Measurements from ENCODE around the gene FZD2.
"Not testable (repeated sequence)": the region's sequence is repeated elsewhere in the genome, so short reads cannot be mapped to it uniquely, and the experiment has no call there.

FZD2 gene

DNA sequence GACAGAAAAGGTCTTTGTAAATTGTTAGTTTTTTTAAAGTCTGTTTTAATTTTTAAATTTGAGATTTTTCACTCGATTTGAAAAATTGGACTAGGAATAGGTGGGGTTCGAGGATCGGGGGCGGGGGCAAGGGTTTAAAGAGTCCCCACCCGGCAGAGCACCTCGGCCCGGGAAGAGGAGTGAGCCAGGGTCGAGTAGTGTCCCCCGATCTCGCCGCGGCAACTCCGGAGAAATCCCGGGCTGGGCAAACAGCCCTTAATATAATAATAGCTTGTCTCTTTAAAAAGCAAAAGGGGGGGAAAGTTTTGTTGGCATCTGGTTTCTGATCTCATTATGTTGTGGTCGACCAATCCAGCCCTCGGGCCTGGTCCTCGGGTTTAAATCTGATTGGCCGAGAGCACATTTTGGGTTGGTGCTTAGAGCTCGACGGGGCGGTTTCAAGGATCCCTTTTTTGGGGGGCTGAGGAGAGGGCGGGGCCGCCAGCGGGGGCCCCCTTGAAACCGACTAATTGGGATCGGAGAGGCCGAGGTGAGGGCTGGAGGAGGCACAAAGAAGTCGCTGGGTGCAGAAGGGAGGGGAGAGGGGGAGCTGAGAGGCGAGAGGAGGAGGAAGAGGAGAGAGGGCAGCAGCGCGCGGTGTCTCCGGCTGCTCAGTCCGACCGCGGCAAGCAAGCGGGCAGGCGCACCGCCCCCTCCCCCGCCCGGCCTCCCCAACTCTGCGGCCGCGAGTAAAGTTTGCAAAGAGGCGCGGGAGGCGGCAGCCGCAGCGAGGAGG, at the start of gene FZD2:
Gene FZD2, plus strand, starts transcription at position 653 of the 775 bp plus-strand sequence. CDS start 205 bp downstream, outside the sequence.
- H3K4me3 ChIP-seq: peak within 1 kb of the TSS; percentile 85
- TF ChIP-seq, protein P1, sequence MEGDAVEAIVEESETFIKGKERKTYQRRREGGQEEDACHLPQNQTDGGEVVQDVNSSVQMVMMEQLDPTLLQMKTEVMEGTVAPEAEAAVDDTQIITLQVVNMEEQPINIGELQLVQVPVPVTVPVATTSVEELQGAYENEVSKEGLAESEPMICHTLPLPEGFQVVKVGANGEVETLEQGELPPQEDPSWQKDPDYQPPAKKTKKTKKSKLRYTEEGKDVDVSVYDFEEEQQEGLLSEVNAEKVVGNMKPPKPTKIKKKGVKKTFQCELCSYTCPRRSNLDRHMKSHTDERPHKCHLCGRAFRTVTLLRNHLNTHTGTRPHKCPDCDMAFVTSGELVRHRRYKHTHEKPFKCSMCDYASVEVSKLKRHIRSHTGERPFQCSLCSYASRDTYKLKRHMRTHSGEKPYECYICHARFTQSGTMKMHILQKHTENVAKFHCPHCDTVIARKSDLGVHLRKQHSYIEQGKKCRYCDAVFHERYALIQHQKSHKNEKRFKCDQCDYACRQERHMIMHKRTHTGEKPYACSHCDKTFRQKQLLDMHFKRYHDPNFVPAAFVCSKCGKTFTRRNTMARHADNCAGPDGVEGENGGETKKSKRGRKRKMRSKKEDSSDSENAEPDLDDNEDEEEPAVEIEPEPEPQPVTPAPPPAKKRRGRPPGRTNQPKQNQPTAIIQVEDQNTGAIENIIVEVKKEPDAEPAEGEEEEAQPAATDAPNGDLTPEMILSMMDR (IDR thresholded peaks at IDR 0.05): no peak
- peak; percentile 93 for DNase-seq (ENCODE audit: low spot score)
- H3K27ac ChIP-seq: peak within 1 kb of the TSS; percentile 61 to 91

DNA sequence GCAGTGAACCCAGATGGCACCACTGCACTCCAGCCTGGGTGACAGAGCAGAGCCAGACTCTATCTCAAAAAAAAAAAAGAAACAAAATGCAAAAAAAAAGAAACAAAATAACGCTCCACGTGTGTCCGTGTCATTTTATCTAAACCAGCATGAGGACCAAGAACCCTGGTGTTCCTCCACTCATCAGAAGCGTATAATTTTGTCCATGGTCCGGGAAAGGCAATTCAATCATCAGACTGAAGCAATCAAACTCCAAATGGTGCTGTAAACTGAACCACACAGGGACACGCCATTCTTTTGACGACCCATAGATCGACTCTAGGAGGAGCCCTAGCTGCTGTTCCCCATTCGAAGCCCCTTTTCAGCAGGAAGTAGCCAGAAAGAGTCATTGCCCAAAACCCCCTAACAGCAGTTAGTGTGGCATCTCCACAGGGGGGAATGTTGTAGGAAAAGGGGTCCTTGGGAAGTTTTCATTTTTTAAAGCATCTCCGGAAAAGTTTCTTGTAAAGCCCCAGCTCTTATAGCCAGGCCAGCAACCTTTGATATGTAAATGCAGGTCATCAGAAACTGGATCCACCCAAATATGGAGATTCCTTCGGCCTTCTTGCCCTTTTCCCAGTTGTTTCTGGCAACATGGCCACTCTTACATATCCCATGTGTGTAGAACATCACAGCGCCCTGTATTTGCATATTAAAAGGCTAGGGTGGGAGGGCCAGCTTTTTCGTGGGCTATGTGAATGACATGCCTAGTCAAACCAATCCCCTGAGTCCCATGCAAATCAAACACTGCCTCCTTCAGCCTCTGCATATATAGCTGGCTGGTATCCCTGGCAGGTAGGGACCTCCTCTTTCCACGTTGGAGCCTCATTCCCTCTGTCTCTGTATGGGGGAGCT, 45.8 kb upstream of the FZD2 start:
- not testable (repeated sequence) for DNase-seq (ENCODE audit: low spot score)

DNA sequence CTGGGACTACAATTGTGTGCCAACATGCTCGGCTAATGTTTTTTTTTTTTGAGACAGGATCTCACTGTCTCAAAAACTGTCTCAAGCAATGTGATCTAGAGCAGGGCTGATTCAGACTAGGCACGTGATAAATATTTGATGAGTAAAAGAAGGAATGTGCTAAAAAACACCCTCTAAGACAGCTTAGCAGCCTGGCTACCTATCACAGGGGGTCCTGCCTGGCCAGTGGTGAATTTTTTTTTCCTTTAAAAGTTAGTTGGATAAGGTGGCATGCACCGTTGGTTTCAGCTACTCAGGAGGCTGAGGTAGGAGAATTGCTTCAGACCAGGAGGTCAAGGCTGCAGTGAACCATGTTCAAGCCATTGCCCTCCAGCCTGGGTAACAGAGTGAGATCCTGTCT, 39.3 kb upstream of the FZD2 start:
- DNase-seq (ENCODE audit: low spot score): no peak
- TF ChIP-seq, protein P1 (IDR thresholded peaks at IDR 0.05): no peak
- Histone ChIP-seq H3K4me3 (no peak overlapping the region), H3K27ac (no peak overlapping the region)

More for the DNA sequence above, 45.8 kb upstream of the FZD2 start:
- not testable (repeated sequence) for H3K27ac ChIP-seq, H3K4me3 ChIP-seq

DNA sequence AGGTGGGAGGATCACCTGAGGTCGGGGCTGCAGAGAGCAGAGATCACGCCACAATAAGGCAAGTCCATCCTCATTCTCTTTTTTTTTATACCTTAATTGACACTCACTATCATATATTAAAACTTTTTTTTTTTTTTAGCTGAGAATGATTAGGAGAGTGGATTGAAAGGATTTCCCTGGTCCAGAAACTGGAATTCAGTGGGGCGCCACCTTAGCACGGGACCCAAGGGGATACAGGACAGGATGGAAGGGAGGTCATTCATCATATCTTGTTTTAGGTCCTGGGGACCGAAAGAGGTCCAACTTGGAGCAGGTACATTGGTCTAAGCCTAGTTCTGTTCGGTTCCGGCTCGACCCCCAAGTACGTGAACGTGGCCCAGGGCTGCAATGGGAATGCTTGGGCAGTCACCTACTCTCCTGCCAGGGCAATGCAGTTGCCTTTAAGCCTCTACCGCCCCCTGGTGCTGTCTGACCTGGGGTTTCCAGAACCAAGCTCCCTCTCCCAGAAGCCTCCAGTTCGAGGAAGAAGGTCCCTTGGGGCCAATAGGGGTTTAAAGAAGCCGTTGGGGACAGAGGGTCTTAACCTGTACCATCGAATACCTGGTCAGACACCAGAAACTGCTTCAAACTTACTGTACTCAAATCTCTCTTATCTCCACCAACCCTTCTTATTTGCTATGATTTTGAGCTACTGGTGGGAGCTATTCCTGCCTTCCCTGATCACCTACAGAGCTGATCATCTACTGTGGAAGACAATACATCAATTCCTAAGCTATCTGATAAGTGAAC, 34.2 kb upstream of the FZD2 start:
- TF ChIP-seq, protein P1 (IDR thresholded peaks at IDR 0.05): peak; percentile 18
- no peak for DNase-seq (ENCODE audit: low spot score)
- H3K27ac ChIP-seq: no peak overlapping the region
- H3K4me3 ChIP-seq: no peak overlapping the region

DNA sequence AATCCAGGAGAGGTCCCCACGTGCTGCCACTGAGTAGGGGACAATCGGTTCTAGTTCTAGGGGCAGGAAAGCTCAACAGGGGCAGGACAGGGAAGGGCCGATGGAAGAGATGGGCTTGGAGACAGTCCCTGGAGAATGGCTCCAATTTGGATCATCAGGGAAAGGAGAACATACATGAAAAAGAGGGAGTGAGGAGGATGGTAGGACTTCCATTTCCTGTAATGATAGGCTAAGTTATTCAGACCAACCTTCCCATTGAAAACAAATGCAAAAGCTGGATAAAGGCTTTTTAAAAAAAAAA, 33.7 kb upstream of the FZD2 start:
- no peak for DNase-seq (ENCODE audit: low spot score)
- no peak overlapping the region for H3K27ac ChIP-seq
- H3K4me3 ChIP-seq: no peak overlapping the region
- TF ChIP-seq, protein P1 (IDR thresholded peaks at IDR 0.05): no peak

DNA sequence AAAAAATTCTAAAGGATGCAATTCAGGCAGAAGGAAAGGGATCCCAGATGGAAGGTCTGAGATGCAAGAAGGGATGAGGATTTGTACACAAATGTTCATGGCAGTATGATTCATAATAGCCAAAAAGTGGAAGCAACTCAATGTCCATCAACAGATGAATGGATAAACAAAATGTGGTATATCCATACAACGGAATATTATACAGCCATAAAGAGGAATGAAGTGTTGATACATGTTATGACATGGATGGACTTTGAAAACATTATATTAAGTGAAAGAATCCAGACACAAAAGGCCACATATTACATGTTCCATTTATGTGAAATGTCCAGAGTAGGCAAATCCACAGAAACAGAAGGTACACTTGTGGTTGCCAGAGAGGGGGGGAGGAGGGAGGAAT, 30.2 kb upstream of the FZD2 start:
- Histone ChIP-seq H3K27ac (no peak overlapping the region), H3K4me3 (no peak overlapping the region)
- DNase-seq (ENCODE audit: low spot score): no peak
- TF ChIP-seq, protein P1 (IDR thresholded peaks at IDR 0.05): no peak

DNA sequence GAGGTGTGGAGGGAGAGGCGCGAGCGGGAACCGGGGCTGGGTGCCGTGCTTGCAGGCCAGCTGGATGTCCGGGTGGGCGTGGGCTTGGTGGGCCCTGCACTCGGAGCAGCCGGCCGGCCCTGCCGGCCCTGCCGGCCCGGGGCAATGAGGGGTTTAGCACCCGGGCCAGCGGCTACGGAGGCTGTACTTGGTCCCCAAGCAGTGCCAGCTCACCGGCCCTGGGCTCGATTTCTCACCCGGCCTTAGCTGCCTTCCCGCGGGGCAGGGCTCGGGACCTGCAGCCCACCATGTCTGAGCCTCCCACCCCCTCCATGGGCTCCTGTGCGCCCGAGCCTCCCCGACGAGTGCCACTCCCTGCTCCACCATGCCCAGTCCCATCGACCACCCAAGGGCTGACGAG, 29.3 kb upstream of the FZD2 start:
- Histone ChIP-seq H3K27ac (no peak overlapping the region), H3K4me3 (no peak overlapping the region)
- no peak for DNase-seq (ENCODE audit: low spot score)
- TF ChIP-seq, protein P1 (IDR thresholded peaks at IDR 0.05): no peak
